Duodenal mucosa (tissue), 2 donors: Measurements from ENCODE around the gene ALDH1L1.

ENCODE experiments used
- H3K27ac ChIP-seq: one replicate; pipeline ENCODE4 v1.7.0; 2013; ENCODE audit warnings: low read depth, low read length
- H3K27me3 ChIP-seq, 2 donors: one replicate each; pipeline ENCODE4 v1.7.0; 2013; ENCODE audit warnings: low read length in 2 of 2, control low read depth in 1 of 2; ENCODE audit not compliant: insufficient read depth in 2 of 2, control insufficient read depth in 1 of 2
- H3K36me3 ChIP-seq, 2 donors: one replicate each; pipeline ENCODE4 v1.7.0; 2013; ENCODE audit warnings: low read length in 2 of 2, control low read depth in 1 of 2; ENCODE audit not compliant: insufficient read depth in 2 of 2, control insufficient read depth in 1 of 2
- H3K4me1 ChIP-seq, 2 donors: one replicate each; pipeline ENCODE4 v1.7.0; 2013; ENCODE audit warnings: low read length in 2 of 2, control low read depth in 1 of 2; ENCODE audit not compliant: insufficient read depth in 2 of 2, control insufficient read depth in 1 of 2
- H3K4me3 ChIP-seq, 2 donors: one replicate each; pipeline ENCODE4 v1.7.0; 2013; ENCODE audit warnings: low read length in 2 of 2, low read depth in 1 of 2
- H3K9ac ChIP-seq, 2 donors: one replicate each; pipeline ENCODE4 v1.7.0; 2013; ENCODE audit warnings: low read length in 2 of 2, low read depth in 1 of 2
- H3K9me3 ChIP-seq, 2 donors: one replicate each; pipeline ENCODE4 v1.7.0; 2013; ENCODE audit warnings: low read length in 2 of 2, control low read depth in 1 of 2; ENCODE audit not compliant: control insufficient read depth in 1 of 2

ALDH1L1 gene

DNA sequence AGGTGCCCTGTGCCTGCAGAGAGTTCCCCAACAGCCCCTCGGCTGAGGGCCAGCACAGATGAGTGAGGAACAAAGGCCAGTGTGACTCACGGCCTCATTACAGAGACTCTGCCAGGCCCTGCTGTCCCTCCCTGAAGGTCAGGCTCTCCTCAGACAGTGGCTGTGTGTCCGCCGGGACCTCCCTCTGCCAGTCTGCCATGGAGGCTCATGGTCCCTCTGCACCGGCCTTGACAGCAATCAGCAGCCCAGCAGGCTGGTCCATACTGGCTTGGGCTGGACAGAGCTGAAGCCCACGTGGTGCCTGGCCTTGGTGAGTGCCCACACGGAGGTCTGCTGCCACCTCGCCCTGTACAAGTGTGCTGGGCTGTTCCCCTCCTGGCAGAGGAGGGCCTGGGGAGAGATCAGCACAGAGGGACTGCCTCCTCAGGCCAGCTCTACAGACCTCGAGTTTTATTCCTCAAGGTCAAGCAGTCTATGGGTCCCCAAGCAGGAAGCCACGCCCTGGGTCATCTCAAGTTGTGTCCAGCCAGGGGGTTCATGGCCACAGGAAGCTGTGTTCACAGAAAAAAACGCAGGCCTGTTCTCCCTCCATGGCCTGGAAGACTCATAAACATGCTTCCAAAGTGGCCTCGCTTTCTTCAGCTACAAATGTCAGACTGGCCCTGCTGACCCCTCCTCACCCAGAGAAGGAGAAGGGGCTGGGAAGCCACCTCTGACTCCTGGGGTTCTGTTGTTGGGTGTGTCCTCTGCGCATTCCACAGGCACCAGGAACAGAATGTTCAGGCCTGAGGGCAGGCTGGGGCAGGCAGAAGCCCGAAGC is 123.5 kb downstream of the ALDH1L1 start:
- Histone ChIP-seq H3K27ac (no peak overlapping the region), H3K36me3 (peaks cover 0 to 4% of the 10 kb centered on the region in 2 donors), H3K4me1 (peaks cover 11 to 14% of the 10 kb centered on the region in 2 donors), H3K9me3 (no peaks in the 10 kb centered on the region), H3K27me3 (no peaks in the 10 kb centered on the region), H3K9ac (peak overlapping the region in 1 of 2 donors; percentile 33), H3K4me3 (peak overlapping the region in 1 of 2 donors; percentile 12)

DNA sequence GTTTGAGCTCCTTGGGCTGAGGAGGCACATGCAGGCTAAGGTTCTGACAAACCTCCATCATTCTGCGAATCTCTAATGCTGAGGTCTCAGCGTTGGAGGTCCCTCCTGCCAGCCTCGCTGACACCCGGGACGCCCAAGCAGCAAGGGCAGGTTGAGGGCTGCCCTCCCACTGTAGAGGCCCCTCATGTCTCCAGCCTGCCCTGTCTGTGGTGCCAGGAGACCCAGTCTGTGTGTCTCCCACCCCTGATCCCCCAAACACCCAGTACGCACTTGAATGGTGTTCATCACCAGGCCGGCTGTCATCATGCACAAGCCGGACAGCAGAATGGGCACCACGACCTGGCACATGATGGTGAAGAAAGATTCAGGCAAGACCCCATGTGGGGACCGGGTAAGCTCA is 124.3 kb downstream of the ALDH1L1 start:
- H3K27ac ChIP-seq, result no peak overlapping the region
- no peaks in the 10 kb centered on the region for H3K9me3 ChIP-seq
- H3K4me1 ChIP-seq, result peaks cover 11 to 14% of the 10 kb centered on the region in 2 donors
- peaks cover 0 to 4% of the 10 kb centered on the region in 2 donors for H3K36me3 ChIP-seq
- H3K4me3 ChIP-seq, result peak overlapping the region in 1 of 2 donors; percentile 16
- H3K27me3 ChIP-seq, result no peaks in the 10 kb centered on the region
- no peak overlapping the region for H3K9ac ChIP-seq

DNA sequence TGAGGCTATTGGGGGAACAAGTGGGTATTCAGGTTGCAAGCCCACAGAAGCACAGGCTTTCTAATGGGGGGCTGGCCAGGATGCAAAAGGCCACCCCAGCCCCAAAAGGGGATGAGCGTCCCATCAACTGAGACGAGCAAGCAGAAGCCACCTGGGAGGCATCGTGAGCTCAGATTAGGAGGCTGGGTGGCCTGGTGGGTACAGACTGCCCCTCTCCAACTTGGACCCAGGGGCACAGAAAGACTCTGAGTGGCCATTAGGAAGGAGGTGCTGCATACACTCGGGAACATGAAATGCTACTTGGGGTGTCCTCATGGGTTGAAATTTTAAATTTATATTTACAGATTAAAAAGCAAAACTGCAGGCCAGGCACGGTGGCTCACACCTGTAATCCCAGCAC is 125.5 kb downstream of the ALDH1L1 start:
- no peaks in the 10 kb centered on the region for H3K27me3 ChIP-seq
- peaks cover 0 to 4% of the 10 kb centered on the region in 2 donors for H3K36me3 ChIP-seq
- H3K27ac ChIP-seq, result no peak overlapping the region
- H3K4me3 ChIP-seq, result no peak overlapping the region
- H3K9me3 ChIP-seq, result no peaks in the 10 kb centered on the region
- H3K4me1 ChIP-seq, result peaks cover 11 to 14% of the 10 kb centered on the region in 2 donors
- H3K9ac ChIP-seq, result no peak overlapping the region

DNA sequence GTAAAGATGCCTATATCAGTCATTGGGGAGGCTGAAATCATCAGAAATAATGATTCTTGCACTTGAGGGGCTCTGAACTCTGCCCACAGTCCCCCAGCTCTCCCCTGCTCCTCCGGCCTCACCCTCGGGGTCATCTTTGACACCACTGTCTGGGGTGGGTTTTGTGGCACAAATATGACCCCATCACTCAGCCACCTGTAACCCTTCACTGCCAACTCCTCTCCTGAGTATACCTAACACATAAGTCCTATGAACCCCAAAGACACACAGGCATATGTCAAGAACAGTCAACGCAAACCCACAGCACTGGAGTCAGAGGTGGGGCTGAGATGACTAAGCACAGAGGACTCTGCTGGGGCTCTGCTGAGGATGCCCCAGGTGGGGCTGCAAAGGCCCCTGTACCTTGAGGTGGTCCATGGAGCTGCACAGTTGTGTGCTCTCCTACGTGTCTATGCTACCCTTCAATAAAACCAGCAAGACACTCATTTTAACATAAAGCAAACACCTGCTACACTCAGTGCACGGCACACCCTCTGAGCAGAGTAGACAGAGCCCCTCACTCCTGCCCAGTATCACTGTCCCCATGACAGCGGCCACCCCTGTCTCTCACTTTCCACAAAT is 126.3 kb downstream of the ALDH1L1 start:
- Histone ChIP-seq H3K27me3 (no peaks in the 10 kb centered on the region), H3K9ac (no peak overlapping the region), H3K36me3 (peaks cover 0 to 4% of the 10 kb centered on the region in 2 donors), H3K4me1 (peaks cover 11 to 14% of the 10 kb centered on the region in 2 donors), H3K9me3 (no peaks in the 10 kb centered on the region), H3K4me3 (no peak overlapping the region), H3K27ac (no peak overlapping the region)
